ENCODE data around the gene PRDM16. TPM values are rescaled to one million over a fixed set of nuclear protein-coding genes. Genes with fewer than 3 reads are reported as not detected.
A peak's percentile ranks its signal among the peaks of the same experiment; 100 is the strongest.

The PRDM16 gene
- total RNA-seq, 1 experiment from 2014 or later, result 0.04 TPM

- BruUV-seq (replicated peaks), result no TSS peak
- Histone ChIP-seq H3K4me1 (ENCODE audit: insufficient read depth, low read length) (no peaks in the 10 kb centered on the region), H3K27ac (ENCODE audit: low read length) (no peak overlapping the region), H3K4me3 (ENCODE audit: low read length) (no peak overlapping the region), H4K20me1 (ENCODE audit: low read length) (no peaks in the 10 kb centered on the region), H3K27me3 (ENCODE audit: low read length) (peaks cover 97% of the 10 kb centered on the region), H3K9me3 (ENCODE audit: low read length) (no peaks in the 10 kb centered on the region), H3K4me2 (ENCODE audit: low read length) (no peak overlapping the region), H3F3A (ENCODE audit: low read length, unreplicated experiment) (no peaks in the 10 kb centered on the region), H3K79me2 (ENCODE audit: low read length) (no peaks in the 10 kb centered on the region), H3K36me3 (ENCODE audit: low read depth, low read length) (no peaks in the 10 kb centered on the region), H2AFZ (ENCODE audit: low read length) (no peak overlapping the region), H3K9me2 (replicated peaks; ENCODE audit: low read length) (no peaks in the 10 kb centered on the region), H3K9ac (ENCODE audit: low read length) (no peak overlapping the region)
- intact Hi-C loops (cut with micrococcal nuclease), result no loop called here
- no peak for ATAC-seq
- TF ChIP-seq EZH2phosphoT487 (IDR thresholded peaks at IDR 0.05; ENCODE audit: borderline replicate concordance, low read length) (0 out of 2 replicates have a peak, but pooled peaks have one; percentile 25), EZH2 (IDR thresholded peaks at IDR 0.05; ENCODE audit: low read length, unreplicated experiment) (no peak), CTCF (conservative IDR thresholded peaks at IDR 0.05; ENCODE audit: low read depth, low read length) (no peak)
- CTCF ChIA-PET, result no interaction called here
- DNase-seq, result no peak
- POLR2A ChIA-PET (ENCODE audit: unreplicated experiment), result no interaction called here
Measured at GRCh38 chr1:3287656-3288160, 218.7 kb downstream of the PRDM16 start.

GRCh38 chr1:3289502-3289901 lies 220.5 kb downstream of the PRDM16 start:
- ChIA-PET POLR2A (ENCODE audit: unreplicated experiment) (no interaction called here), CTCF (no interaction called here)
- intact Hi-C loops (cut with micrococcal nuclease), result no loop called here

More at GRCh38 chr1:3289502-3289901, 220.5 kb downstream of the PRDM16 start:
- Histone ChIP-seq H3F3A (ENCODE audit: low read length, unreplicated experiment) (no peaks in the 10 kb centered on the region), H3K4me1 (ENCODE audit: insufficient read depth, low read length) (peaks cover 7% of the 10 kb centered on the region; the same call in 1 of the 2 replicates), H3K9ac (ENCODE audit: low read length) (no peak overlapping the region), H3K27me3 (ENCODE audit: low read length) (peaks cover 97% of the 10 kb centered on the region), H3K4me3 (ENCODE audit: low read length) (no peak overlapping the region), H3K9me2 (replicated peaks; ENCODE audit: low read length) (no peaks in the 10 kb centered on the region), H3K36me3 (ENCODE audit: low read depth, low read length) (no peaks in the 10 kb centered on the region), H4K20me1 (ENCODE audit: low read length) (no peaks in the 10 kb centered on the region), H3K27ac (ENCODE audit: low read length) (no peak overlapping the region), H3K4me2 (ENCODE audit: low read length) (no peak overlapping the region), H2AFZ (ENCODE audit: low read length) (no peak overlapping the region), H3K9me3 (ENCODE audit: low read length) (no peaks in the 10 kb centered on the region), H3K79me2 (ENCODE audit: low read length) (no peaks in the 10 kb centered on the region)
- DNase-seq (no peak), ATAC-seq (no peak)
- peak; percentile 39 for TF ChIP-seq EZH2 (IDR thresholded peaks at IDR 0.05; ENCODE audit: low read length, unreplicated experiment)
- TF ChIP-seq CTCF (conservative IDR thresholded peaks at IDR 0.05; ENCODE audit: low read depth, low read length), result no peak
- no peak for TF ChIP-seq EZH2phosphoT487 (IDR thresholded peaks at IDR 0.05; ENCODE audit: borderline replicate concordance, low read length)
- BruUV-seq (replicated peaks), result no TSS peak
